ENCODE data around the gene XPR1. TPM values are rescaled to one million over a fixed set of nuclear protein-coding genes. Genes with fewer than 3 reads are reported as not detected.

XPR1 gene
- total RNA-seq, 1 donor from 2014 or later = 62.1 TPM

DNA sequence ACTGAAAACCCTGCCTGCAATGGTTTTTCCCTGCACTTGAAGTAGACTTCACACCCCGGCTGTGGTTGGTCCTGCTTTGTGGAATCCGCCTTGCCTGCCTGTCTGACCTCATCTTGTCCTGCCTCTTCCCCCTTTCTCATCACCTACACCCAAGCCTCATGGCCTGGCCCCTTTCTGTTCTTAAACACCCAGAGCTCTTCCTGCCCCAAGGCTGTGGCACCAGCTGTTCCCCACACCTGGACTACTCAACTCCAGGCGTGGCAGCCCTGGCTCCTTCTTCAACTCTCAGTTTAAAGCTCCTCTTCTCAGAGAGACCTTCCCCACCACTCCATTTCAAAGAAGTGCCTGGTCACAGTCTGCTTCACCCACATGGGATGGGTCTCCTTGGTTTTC is 307.9 kb downstream of the XPR1 start:
- TF ChIP-seq, protein P1, sequence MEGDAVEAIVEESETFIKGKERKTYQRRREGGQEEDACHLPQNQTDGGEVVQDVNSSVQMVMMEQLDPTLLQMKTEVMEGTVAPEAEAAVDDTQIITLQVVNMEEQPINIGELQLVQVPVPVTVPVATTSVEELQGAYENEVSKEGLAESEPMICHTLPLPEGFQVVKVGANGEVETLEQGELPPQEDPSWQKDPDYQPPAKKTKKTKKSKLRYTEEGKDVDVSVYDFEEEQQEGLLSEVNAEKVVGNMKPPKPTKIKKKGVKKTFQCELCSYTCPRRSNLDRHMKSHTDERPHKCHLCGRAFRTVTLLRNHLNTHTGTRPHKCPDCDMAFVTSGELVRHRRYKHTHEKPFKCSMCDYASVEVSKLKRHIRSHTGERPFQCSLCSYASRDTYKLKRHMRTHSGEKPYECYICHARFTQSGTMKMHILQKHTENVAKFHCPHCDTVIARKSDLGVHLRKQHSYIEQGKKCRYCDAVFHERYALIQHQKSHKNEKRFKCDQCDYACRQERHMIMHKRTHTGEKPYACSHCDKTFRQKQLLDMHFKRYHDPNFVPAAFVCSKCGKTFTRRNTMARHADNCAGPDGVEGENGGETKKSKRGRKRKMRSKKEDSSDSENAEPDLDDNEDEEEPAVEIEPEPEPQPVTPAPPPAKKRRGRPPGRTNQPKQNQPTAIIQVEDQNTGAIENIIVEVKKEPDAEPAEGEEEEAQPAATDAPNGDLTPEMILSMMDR (IDR thresholded peaks at IDR 0.05; ENCODE audit: partially characterized antibody, unreplicated experiment) = no peak
- H3K9me3 Mint-ChIP-seq (ENCODE audit: unreplicated experiment) = peaks cover 6% of the 10 kb centered on the region
- no peak overlapping the region for H3K27ac Mint-ChIP-seq (ENCODE audit: unreplicated experiment)
- peaks cover 9% of the 10 kb centered on the region for H3K27me3 Mint-ChIP-seq (ENCODE audit: unreplicated experiment)
- no peaks in the 10 kb centered on the region for H3K36me3 Mint-ChIP-seq (ENCODE audit: unreplicated experiment)
- no peak overlapping the region for H3K4me3 Mint-ChIP-seq (ENCODE audit: unreplicated experiment)
- H3K4me1 Mint-ChIP-seq (ENCODE audit: low read depth, unreplicated experiment) = peaks cover 11% of the 10 kb centered on the region
- no peak for DNase-seq

Other genes with a start within 250 kb of the XPR1 start
- gene ACBD6, start 129.4 kb upstream of the XPR1 start, total RNA-seq (ENCODE audit: unreplicated experiment) = 52.9 TPM
- gene OVAAL, start 73.1 kb upstream of the XPR1 start, total RNA-seq (ENCODE audit: unreplicated experiment) = not detected